ENCODE results near the gene B3GNT7.

The B3GNT7 gene

DNA sequence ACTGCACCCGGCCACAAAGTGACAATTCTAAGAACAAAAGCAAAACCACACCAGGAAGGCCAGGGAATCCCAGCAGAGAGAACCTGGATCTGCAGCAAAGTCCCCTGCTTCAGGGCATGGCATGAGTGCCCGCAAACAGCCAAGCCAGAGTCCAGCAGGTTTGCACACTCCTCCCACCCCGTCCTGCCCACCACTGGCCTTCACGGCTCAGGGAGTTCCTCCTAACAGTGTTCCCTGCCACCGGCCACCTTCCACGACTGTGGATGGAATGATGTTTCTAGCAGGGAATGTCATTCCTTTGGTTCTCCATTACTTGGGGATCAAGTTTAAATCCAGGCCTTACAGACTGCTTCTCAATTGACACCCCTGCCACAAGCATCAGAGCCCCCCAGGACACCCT, 42.0 kb upstream of the B3GNT7 start:
- TF ChIP-seq, protein P1, sequence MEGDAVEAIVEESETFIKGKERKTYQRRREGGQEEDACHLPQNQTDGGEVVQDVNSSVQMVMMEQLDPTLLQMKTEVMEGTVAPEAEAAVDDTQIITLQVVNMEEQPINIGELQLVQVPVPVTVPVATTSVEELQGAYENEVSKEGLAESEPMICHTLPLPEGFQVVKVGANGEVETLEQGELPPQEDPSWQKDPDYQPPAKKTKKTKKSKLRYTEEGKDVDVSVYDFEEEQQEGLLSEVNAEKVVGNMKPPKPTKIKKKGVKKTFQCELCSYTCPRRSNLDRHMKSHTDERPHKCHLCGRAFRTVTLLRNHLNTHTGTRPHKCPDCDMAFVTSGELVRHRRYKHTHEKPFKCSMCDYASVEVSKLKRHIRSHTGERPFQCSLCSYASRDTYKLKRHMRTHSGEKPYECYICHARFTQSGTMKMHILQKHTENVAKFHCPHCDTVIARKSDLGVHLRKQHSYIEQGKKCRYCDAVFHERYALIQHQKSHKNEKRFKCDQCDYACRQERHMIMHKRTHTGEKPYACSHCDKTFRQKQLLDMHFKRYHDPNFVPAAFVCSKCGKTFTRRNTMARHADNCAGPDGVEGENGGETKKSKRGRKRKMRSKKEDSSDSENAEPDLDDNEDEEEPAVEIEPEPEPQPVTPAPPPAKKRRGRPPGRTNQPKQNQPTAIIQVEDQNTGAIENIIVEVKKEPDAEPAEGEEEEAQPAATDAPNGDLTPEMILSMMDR (IDR thresholded peaks at IDR 0.05; ENCODE audit: borderline replicate concordance, insufficient read depth, low read depth, low read length), result no peak
- no peak overlapping the region for H3K4me3 ChIP-seq (ENCODE audit: low read depth, low read length)

DNA sequence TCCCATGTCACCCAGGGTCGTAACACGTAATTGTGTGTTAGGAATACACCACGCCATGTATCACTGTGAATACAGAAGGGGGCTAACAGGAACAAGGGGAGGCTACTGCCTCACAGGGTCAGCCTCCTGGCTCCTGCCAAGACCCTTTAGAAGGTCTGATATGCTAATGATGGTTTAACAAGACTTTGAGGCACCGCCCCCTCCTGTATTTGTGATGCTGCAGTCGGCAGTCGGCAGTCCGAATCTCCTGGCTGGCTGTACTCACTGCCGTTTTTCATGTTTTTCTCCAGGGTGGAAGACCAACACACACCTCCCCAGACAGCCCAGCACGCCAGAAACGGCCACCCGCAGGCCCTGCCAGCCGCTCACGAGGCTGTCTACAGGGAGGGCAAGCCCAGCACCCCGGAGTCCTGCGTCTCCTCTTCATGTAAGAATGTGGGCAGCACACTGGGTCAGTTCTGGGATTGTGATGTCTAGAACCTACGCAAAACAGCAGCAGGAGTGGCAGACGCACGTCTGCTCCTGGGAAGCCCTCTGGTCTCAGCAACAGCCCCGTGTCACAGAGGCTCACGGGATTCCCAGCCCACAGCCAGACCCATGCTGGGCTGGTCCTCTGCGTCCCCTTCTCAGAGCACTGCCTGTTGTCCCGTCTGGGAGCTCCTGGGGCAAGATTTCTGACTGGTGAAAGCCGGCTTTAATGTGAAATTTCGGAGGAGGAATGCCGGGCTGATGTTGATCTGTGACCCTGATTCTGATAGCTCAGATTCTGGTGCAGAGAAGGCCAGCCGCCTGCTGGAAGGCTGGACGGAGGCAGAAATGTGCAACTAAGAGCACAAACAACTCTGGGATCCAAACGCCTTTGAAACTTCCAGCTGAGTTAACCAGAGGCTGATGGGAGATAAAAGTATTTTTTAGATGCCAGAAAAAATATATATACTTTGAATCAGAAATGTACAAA, 39.7 kb upstream of the B3GNT7 start:
- TF ChIP-seq, protein P1 (IDR thresholded peaks at IDR 0.05; ENCODE audit: borderline replicate concordance, insufficient read depth, low read depth, low read length), result no peak
- H3K4me3 ChIP-seq (ENCODE audit: low read depth, low read length), result no peak overlapping the region

DNA sequence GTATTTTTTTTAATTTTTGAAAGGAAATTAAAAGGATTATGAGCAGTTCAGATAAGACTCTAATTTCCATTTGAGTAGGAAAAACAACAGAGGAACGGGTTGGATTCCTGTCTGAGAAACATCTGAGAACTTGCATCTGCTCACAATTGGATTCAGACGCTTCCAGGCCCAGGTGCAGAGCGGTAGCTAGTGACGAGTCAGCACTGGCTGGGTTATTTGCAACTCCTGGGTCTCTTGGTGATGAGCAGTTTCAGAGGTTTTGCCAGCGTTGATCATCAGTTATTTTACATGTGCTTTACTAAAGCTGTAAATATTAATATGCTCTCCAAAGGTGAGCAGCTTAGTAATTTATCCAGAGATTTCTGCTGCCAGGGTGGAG, 39.1 kb upstream of the B3GNT7 start:
- H3K4me3 ChIP-seq (ENCODE audit: low read depth, low read length), result no peak overlapping the region
- TF ChIP-seq, protein P1 (IDR thresholded peaks at IDR 0.05; ENCODE audit: borderline replicate concordance, insufficient read depth, low read depth, low read length), result no peak

DNA sequence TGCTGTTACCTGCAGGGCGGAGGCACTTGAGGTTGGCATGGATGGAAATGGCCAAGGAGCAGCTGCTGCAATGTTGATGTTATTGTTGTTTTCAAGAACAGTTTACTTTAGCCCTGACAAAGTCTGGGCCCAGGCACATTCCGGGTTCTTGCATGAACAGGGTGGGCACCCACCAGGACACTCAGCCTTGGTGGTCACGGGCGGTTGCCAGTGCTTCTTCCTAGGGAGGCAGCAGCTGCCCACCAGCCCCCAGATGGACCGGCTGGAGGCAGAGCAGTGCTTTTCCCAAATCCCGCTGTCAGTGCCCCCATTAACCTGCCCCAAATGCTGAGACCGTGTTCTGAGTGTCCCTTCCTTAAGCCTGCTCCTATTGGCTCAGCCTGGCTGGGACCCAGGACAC, 38.5 kb upstream of the B3GNT7 start:
- no peak overlapping the region for H3K4me3 ChIP-seq (ENCODE audit: low read depth, low read length)
- TF ChIP-seq, protein P1 (IDR thresholded peaks at IDR 0.05; ENCODE audit: borderline replicate concordance, insufficient read depth, low read depth, low read length), result no peak

DNA sequence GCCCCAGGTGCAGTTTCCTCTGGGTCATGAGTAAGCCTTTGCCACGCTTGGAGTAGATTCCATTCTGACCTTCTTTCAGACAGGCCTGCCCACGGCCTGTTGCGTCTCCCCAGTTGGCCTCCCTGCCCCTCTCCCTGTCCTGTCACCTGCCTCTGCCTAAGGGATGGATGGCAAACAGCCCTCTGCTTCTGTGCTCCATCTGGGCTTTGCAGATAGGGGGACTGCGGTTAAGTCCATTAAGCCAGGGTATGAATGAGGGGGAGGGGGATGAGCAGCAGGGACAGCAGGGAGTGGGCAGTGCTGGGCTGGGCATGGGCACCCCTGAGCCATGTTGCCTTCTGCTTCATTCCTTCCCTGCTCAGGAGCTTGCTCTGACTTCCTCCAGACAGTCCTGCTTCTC, 37.6 kb upstream of the B3GNT7 start:
- H3K4me3 ChIP-seq (ENCODE audit: low read depth, low read length), result no peak overlapping the region
- TF ChIP-seq, protein P1 (IDR thresholded peaks at IDR 0.05; ENCODE audit: borderline replicate concordance, insufficient read depth, low read depth, low read length), result no peak

DNA sequence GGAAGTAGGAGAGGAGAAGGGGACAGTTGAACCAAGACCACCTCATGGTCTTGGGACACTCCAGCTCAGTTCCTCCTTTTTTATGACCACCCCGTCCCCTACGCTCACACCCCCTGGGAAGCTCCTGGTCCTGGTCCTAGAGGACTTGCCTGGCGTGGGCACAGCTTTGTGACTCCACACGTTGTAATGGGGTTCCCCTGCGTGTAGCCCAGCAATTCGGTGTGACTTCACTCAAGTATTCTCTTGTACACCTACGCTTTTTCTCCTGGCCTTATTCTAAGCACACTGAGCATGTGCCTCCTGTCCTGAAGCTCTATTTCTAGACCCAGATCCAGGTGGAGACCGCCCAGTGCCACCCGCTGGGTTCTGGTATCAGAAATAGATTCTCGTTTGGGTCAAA, 36.1 kb upstream of the B3GNT7 start:
- no peak overlapping the region for H3K4me3 ChIP-seq (ENCODE audit: low read depth, low read length)

More for the DNA sequence above, 36.1 kb upstream of the B3GNT7 start:
- TF ChIP-seq, protein P1 (IDR thresholded peaks at IDR 0.05; ENCODE audit: borderline replicate concordance, insufficient read depth, low read depth, low read length), result no peak

Measured in GM12875 (cell line).